ENCODE measurements around the gene LDAF1.

DNA sequence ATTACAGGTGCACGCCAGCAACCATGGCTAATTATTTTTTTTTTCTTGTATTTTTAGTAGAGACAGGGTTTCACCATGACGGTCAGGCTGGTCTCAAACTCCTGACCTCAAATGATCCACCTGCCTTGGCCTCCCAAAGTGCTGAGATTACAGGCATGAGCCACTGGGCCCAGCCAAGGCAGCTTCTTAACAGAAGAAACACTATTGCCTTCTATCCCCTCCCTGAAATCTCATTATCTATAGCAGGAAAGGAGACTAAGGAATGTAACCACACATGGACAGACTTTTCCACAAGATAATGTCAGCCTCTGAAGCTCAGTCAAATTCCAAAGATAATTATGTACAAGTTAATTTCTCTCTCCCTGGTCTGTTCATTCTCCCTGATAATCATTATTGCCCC is 58.6 kb downstream of the LDAF1 start:
- no peak for TF ChIP-seq POLR2A (IDR thresholded peaks at IDR 0.05; ENCODE audit: extremely low read depth, insufficient read length)
- TF ChIP-seq, protein P1, sequence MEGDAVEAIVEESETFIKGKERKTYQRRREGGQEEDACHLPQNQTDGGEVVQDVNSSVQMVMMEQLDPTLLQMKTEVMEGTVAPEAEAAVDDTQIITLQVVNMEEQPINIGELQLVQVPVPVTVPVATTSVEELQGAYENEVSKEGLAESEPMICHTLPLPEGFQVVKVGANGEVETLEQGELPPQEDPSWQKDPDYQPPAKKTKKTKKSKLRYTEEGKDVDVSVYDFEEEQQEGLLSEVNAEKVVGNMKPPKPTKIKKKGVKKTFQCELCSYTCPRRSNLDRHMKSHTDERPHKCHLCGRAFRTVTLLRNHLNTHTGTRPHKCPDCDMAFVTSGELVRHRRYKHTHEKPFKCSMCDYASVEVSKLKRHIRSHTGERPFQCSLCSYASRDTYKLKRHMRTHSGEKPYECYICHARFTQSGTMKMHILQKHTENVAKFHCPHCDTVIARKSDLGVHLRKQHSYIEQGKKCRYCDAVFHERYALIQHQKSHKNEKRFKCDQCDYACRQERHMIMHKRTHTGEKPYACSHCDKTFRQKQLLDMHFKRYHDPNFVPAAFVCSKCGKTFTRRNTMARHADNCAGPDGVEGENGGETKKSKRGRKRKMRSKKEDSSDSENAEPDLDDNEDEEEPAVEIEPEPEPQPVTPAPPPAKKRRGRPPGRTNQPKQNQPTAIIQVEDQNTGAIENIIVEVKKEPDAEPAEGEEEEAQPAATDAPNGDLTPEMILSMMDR (IDR thresholded peaks at IDR 0.05; ENCODE audit: low read depth, low read length), result no peak
- TF ChIP-seq, protein P2, sequence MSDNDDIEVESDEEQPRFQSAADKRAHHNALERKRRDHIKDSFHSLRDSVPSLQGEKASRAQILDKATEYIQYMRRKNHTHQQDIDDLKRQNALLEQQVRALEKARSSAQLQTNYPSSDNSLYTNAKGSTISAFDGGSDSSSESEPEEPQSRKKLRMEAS (IDR thresholded peaks at IDR 0.05; ENCODE audit: low read depth, low read length), result no peak
